Measurements from ENCODE around the gene LPIN2. TPM values are rescaled to one million over a fixed set of nuclear protein-coding genes. Genes with fewer than 3 reads are reported as not detected.

The LPIN2 gene
- total RNA-seq, 1 donor = 48.1 TPM

DNA sequence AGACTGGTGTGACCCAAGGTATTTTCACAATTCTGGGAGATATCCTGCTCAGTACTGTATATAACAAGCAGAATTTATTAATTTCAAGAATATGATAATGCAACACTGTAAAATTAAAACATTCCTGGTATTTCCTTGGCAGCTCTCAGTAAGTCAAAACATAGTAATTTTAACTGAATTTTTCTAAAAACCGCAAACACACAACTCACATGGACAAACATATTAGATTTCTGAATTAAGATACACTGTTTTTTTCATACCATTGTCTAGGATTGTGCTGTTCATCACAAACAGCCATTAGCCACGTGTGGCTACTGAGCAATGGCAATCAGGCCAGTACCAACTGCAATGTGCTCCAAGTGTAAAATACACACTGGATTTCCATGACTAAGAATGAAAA, 29.6 kb downstream of the LPIN2 start:
- Histone ChIP-seq H3K4me1 (ENCODE audit: insufficient read depth, low read length) (peaks cover 91% of the 10 kb centered on the region), H3K9me3 (ENCODE audit: low read depth, low read length) (no peaks in the 10 kb centered on the region), H4K20me1 (ENCODE audit: insufficient read depth, low read length) (peaks cover 17% of the 10 kb centered on the region), H3K4me3 (ENCODE audit: insufficient read depth, low read length) (no peak overlapping the region), H3K27me3 (ENCODE audit: insufficient read depth, low read length) (no peaks in the 10 kb centered on the region), H2AFZ (ENCODE audit: low read length) (no peak overlapping the region), H3K36me3 (ENCODE audit: insufficient read depth, low read length) (no peaks in the 10 kb centered on the region), H3K4me2 (ENCODE audit: insufficient read depth, low read length) (peak overlapping the region; percentile 68), H3K27ac (ENCODE audit: low read depth, low read length) (peak overlapping the region; percentile 89), H3K79me2 (ENCODE audit: insufficient read depth, low read length) (peaks cover 90% of the 10 kb centered on the region)
- TF ChIP-seq, protein P1, sequence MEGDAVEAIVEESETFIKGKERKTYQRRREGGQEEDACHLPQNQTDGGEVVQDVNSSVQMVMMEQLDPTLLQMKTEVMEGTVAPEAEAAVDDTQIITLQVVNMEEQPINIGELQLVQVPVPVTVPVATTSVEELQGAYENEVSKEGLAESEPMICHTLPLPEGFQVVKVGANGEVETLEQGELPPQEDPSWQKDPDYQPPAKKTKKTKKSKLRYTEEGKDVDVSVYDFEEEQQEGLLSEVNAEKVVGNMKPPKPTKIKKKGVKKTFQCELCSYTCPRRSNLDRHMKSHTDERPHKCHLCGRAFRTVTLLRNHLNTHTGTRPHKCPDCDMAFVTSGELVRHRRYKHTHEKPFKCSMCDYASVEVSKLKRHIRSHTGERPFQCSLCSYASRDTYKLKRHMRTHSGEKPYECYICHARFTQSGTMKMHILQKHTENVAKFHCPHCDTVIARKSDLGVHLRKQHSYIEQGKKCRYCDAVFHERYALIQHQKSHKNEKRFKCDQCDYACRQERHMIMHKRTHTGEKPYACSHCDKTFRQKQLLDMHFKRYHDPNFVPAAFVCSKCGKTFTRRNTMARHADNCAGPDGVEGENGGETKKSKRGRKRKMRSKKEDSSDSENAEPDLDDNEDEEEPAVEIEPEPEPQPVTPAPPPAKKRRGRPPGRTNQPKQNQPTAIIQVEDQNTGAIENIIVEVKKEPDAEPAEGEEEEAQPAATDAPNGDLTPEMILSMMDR (IDR thresholded peaks at IDR 0.05; ENCODE audit: extremely low read depth, low read depth, low read length) = no peak
- no peak for DNase-seq (ENCODE audit: insufficient read length, low spot score, missing footprints)

DNA sequence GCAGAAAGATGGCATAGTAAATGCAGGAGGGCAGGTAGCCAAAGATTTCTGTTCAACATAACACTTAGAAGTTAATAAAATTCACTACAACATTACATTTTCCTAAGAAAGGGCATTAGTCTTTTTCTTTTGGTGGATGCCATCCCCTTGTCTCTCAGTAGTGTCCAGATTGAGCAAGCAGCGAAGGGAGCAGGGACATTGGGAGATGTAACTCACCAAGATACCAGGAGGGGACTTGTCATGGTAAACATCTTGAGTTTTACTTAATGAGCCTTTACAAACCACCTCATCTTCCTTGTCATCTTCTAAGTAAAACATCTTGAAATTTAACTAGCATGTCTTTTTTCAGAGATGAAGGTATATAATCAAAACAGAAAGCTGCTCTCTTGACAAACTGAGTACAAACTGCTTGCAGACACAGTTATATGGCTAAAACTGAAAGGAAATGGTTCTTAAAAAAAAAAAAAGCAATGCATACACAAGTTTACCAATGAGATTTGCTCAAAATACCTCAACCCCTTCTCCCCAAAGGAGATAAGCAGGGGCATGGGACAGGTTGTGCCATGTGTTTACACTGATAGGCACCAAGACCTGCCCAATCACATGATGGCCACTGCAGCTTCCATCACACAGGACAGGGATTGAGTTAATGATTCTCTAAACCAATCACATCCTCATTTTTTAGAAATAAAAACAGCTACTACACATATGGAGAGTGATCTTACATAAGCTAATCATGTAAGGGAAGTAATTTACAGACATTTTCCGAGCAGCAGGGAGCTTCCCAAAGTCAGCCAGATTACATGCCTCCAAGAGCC, 30.3 kb downstream of the LPIN2 start:
- peaks cover 96% of the 10 kb centered on the region for H3K4me1 ChIP-seq (ENCODE audit: insufficient read depth, low read length)
- no peaks in the 10 kb centered on the region for H3K9me3 ChIP-seq (ENCODE audit: low read depth, low read length)
- H4K20me1 ChIP-seq (ENCODE audit: insufficient read depth, low read length) = peaks cover 17% of the 10 kb centered on the region
- H3K4me3 ChIP-seq (ENCODE audit: insufficient read depth, low read length) = peak overlapping the region; percentile 34
- H3K36me3 ChIP-seq (ENCODE audit: insufficient read depth, low read length) = no peaks in the 10 kb centered on the region
- H3K79me2 ChIP-seq (ENCODE audit: insufficient read depth, low read length) = peaks cover 92% of the 10 kb centered on the region
- TF ChIP-seq, protein P1 (IDR thresholded peaks at IDR 0.05; ENCODE audit: extremely low read depth, low read depth, low read length) = no peak
- H3K27me3 ChIP-seq (ENCODE audit: insufficient read depth, low read length) = no peaks in the 10 kb centered on the region
- H2AFZ ChIP-seq (ENCODE audit: low read length) = no peak overlapping the region
- DNase-seq (ENCODE audit: insufficient read length, low spot score, missing footprints) = no peak
- peak overlapping the region; percentile 89 for H3K27ac ChIP-seq (ENCODE audit: low read depth, low read length)
- peak overlapping the region; percentile 68 for H3K4me2 ChIP-seq (ENCODE audit: insufficient read depth, low read length)

DNA sequence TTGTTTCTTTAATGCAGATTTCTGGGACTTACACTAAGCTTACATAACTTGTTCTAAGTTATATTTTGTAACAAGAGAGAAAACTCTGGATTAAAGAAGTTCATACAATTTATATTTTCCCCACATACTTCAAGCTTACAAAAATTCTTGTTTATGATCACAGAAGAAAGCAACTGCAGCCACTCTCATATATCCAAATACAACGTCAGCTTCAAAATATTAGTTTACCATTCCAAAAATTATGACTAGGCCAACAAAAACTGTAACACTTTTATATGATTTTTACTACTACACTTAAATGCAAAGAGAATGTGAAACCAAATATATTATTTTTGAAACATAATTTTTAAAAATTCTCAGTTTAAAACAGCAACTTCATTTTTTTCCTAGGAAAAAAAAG, 30.9 kb downstream of the LPIN2 start:
- no peak for DNase-seq (ENCODE audit: insufficient read length, low spot score, missing footprints)
- peak overlapping the region; percentile 89 for H3K27ac ChIP-seq (ENCODE audit: low read depth, low read length)
- H3K36me3 ChIP-seq (ENCODE audit: insufficient read depth, low read length) = no peaks in the 10 kb centered on the region
- H3K9me3 ChIP-seq (ENCODE audit: low read depth, low read length) = no peaks in the 10 kb centered on the region
- H3K4me2 ChIP-seq (ENCODE audit: insufficient read depth, low read length) = peak overlapping the region; percentile 68
- peaks cover 17% of the 10 kb centered on the region for H4K20me1 ChIP-seq (ENCODE audit: insufficient read depth, low read length)
- TF ChIP-seq, protein P1 (IDR thresholded peaks at IDR 0.05; ENCODE audit: extremely low read depth, low read depth, low read length) = no peak
- no peaks in the 10 kb centered on the region for H3K27me3 ChIP-seq (ENCODE audit: insufficient read depth, low read length)
- peaks cover 92% of the 10 kb centered on the region for H3K79me2 ChIP-seq (ENCODE audit: insufficient read depth, low read length)
- H3K4me3 ChIP-seq (ENCODE audit: insufficient read depth, low read length) = no peak overlapping the region
- H2AFZ ChIP-seq (ENCODE audit: low read length) = no peak overlapping the region
- H3K4me1 ChIP-seq (ENCODE audit: insufficient read depth, low read length) = peaks cover 96% of the 10 kb centered on the region

DNA sequence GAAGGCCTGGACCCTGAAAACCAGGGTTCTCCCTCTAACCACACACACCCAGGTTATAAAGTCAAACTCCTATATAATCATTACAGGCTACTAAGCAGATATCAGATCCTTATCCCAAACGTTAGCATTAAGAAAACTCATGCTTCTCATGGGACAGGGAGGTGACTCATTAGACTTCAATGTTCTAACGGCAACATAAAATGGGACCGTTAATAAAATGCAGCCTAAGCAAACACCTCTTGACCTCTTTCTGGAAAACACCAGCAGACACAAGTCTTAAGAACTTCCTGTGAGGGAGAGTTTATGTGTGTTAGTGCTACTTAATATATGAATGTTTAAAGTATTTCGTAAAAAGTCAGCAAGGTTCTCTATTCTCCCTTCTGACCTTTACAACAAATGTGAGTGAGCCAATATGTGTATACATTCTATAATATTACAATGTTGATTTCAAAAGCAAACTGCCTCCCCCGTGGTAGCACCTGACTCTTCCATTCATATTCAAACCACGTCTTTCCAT, 31.7 kb downstream of the LPIN2 start:
- Histone ChIP-seq H3K36me3 (ENCODE audit: insufficient read depth, low read length) (no peaks in the 10 kb centered on the region), H3K79me2 (ENCODE audit: insufficient read depth, low read length) (peaks cover 93% of the 10 kb centered on the region), H4K20me1 (ENCODE audit: insufficient read depth, low read length) (peaks cover 17% of the 10 kb centered on the region), H3K4me2 (ENCODE audit: insufficient read depth, low read length) (peak overlapping the region; percentile 68), H3K9me3 (ENCODE audit: low read depth, low read length) (no peaks in the 10 kb centered on the region), H3K27ac (ENCODE audit: low read depth, low read length) (peak overlapping the region; percentile 89), H3K27me3 (ENCODE audit: insufficient read depth, low read length) (no peaks in the 10 kb centered on the region), H3K4me3 (ENCODE audit: insufficient read depth, low read length) (peak overlapping the region; percentile 25), H3K4me1 (ENCODE audit: insufficient read depth, low read length) (peaks cover 89% of the 10 kb centered on the region), H2AFZ (ENCODE audit: low read length) (no peak overlapping the region)
- TF ChIP-seq, protein P1 (IDR thresholded peaks at IDR 0.05; ENCODE audit: extremely low read depth, low read depth, low read length) = no peak
- no peak for DNase-seq (ENCODE audit: insufficient read length, low spot score, missing footprints)

All from osteoblast (primary cell).